Measurements from ENCODE around the gene DPM1.

The DPM1 gene

DNA sequence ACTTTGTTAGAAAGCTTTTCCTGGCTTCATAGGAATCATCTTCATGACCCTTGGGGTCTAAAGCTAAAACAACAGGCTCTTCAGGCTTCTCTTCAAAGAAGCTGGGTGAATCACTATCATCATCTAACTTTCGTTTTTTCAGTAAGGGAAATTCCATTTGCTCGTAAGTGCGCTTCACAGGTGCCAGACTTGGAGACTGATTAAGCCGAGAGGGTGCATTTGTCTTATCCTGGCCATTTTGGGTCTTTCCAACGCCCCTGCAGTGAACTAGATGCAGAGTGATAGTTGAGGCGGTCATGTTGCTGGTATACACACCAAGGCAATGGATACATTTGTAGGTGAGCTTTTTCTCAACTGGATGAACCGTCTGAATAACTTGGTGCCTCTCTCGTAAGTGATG is 65.9 kb downstream of the DPM1 start:
- DNase-seq = no peak

DNA sequence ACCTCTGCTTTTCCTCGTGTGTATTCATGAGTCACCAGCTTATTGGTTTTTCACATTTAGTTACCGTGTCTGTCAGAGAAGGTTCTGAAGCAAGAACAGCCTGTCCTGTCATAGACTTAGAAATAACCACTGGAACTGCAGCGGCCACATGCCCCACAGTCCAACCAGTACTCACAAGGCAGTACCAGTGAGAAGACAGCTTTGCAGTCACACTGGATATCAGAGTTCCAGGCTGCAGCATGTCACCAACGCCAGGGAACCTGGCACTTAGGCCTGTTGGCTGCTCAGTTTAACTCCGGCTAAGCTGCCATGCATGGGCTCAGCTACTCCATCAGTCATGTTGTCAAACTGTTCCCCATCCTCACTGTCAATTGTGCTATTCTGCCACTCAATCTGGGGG is 67.2 kb downstream of the DPM1 start:
- no peak for DNase-seq

DNA sequence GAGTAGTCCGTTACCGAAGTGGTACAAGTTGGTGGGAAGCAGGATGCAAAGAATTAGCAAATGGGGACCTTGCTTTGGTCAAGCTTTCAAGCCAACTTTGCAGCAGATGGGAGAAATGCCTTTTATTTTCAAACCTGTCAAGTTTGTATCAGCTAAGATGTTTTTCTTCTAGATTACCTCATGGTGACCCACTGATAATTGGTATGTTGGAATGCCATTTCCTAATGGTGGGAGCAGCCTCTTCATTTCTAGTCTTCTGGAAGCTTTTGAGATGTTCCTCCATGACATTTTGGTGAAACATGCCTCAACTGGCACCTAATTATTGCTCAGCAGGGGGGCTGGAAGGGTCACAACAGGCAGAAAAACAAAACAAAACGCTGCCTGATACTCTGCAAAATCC is 70.8 kb downstream of the DPM1 start:
- no peak for DNase-seq

DNA sequence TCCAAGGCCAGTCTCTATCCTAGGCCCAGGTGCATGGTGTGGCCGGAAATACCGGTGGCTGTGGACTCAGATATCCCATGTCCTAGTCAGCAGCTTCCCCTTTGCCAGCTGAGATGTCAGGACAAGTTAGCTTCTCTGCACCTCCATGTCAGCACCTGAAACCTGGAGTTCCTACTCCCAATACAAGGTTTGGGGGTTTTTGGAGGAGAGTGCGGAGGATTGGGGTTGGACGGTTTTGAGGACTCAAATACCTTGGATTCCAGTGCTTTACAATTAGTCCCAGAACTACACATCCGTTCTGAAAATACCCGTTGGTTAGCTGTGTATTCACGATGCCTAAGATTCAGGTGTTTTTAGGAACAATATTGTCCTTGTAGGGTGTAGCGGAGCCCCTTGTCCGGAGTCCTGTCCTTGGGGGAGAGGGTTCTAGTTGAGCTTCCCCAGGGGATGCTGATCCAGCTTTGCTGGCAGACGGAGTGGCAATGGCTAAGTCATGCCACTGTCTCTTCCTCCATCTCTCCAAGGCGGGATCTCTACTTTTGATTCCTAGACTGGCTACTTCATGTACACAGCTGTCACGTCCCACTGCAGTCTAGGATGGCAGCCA is 72.0 kb downstream of the DPM1 start:
- DNase-seq = no peak

DNA sequence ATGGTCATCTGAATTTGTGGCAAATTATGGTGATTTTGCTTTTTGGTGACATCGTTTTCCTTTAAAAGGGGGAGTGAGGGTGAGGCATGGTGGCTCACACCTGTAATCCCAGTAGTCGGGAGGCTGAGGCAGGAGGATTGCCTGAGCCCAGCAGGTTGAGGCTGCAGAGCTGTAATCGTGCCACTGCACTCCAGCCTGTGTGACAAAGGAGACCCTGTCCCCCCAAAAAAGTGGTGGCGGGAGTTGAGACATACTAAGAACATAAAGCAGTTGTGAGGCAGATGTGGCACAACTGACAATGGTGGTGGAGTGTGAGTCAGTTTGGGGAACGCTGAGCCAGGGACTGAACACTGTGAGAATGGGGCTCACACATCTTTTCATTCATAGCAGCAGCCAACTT is 72.6 kb downstream of the DPM1 start:
- DNase-seq = no peak

DNA sequence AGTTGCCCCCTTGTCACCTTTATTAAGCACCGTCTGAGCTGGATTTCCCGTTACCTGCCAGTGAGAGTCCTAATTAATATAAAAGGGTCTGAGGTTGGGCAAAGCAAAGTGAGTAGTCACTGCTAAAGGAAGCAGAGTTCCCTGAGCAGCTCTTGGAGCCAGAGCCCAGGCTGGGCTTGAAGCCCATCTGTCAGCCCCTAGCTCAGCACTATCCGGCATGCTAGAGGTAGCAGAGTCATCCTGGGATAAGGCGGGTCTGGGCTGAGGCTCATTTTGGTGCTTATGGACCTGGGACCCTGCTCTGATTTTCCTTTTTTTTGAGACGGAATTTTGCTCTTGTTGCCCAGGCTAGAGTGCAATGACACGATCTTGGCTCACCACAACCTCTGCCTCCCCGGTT is 73.3 kb downstream of the DPM1 start:
- DNase-seq = no peak

Data from NCI-H1105 treated with DMSO at 0.1 percent for 48 hours (cell line).